ENCODE results near the gene NLGN1. TPM values are rescaled to one million over a fixed set of nuclear protein-coding genes. Genes with fewer than 3 reads are reported as not detected.

NLGN1 gene
- total and polyA plus RNA-seq, 2 experiments from 2014 or later = 5.1 to 11.2 TPM

DNA sequence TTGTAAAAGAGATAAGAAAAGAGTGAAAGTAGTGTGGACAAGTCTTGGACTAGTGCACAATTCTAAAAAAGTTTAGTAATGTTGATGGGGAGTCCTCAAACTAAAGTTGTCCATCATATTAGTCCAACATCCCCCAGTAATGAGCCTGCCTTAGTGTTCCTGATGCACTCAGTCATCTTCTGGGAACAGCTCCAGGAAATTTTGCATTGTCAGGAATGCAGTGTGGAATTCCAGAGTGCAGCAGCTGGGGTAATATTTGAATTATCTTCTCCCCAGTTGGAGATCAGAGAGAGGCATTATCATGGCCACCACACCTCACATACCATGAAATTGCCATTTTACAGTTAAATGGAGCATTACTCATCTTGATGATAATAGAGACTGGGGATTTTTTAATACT lies 932.8 kb downstream of the NLGN1 start:
- H3K4me2 ChIP-seq = no peak overlapping the region
- no peak overlapping the region for H3K4me3 ChIP-seq
- TF ChIP-seq EZH2 (IDR thresholded peaks at IDR 0.05; ENCODE audit: borderline replicate concordance) (no peak), EZH2phosphoT487 (IDR thresholded peaks at IDR 0.05; ENCODE audit: low read depth, severe bottlenecking, unreplicated experiment) (no peak)
- TF ChIP-seq, protein P1, sequence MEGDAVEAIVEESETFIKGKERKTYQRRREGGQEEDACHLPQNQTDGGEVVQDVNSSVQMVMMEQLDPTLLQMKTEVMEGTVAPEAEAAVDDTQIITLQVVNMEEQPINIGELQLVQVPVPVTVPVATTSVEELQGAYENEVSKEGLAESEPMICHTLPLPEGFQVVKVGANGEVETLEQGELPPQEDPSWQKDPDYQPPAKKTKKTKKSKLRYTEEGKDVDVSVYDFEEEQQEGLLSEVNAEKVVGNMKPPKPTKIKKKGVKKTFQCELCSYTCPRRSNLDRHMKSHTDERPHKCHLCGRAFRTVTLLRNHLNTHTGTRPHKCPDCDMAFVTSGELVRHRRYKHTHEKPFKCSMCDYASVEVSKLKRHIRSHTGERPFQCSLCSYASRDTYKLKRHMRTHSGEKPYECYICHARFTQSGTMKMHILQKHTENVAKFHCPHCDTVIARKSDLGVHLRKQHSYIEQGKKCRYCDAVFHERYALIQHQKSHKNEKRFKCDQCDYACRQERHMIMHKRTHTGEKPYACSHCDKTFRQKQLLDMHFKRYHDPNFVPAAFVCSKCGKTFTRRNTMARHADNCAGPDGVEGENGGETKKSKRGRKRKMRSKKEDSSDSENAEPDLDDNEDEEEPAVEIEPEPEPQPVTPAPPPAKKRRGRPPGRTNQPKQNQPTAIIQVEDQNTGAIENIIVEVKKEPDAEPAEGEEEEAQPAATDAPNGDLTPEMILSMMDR (IDR thresholded peaks at IDR 0.05; ENCODE audit: poor library complexity) = no peak
- H3K36me3 ChIP-seq (replicated peaks; ENCODE audit: insufficient read depth, low read depth) = no peaks in the 10 kb centered on the region
- H3K27ac ChIP-seq = no peak overlapping the region
- H3K4me1 ChIP-seq (ENCODE audit: insufficient read depth) = no peaks in the 10 kb centered on the region
- H3K9me3 ChIP-seq (ENCODE audit: low read depth) = no peaks in the 10 kb centered on the region
- no peaks in the 10 kb centered on the region for H3K79me2 ChIP-seq
- DNase-seq (ENCODE audit: low spot score) = no peak
- H2AFZ ChIP-seq = no peak overlapping the region
- no peaks in the 10 kb centered on the region for H3K9me2 ChIP-seq (replicated peaks; ENCODE audit: insufficient read depth)
- H4K20me1 ChIP-seq (ENCODE audit: insufficient read depth, poor library complexity, severe bottlenecking) = no peaks in the 10 kb centered on the region
- no peaks in the 10 kb centered on the region for H3K27me3 ChIP-seq

- Histone ChIP-seq H2AFZ (no peak overlapping the region), H3K27ac (no peak overlapping the region), H3K9me3 (ENCODE audit: low read depth) (no peaks in the 10 kb centered on the region), H3K79me2 (no peaks in the 10 kb centered on the region), H3K4me2 (no peak overlapping the region), H3K4me1 (ENCODE audit: insufficient read depth) (no peaks in the 10 kb centered on the region), H3K27me3 (no peaks in the 10 kb centered on the region), H3K36me3 (replicated peaks; ENCODE audit: insufficient read depth, low read depth) (no peaks in the 10 kb centered on the region), H4K20me1 (ENCODE audit: insufficient read depth, poor library complexity, severe bottlenecking) (no peaks in the 10 kb centered on the region), H3K4me3 (no peak overlapping the region), H3K9me2 (replicated peaks; ENCODE audit: insufficient read depth) (no peaks in the 10 kb centered on the region)
- no peak for TF ChIP-seq EZH2phosphoT487 (IDR thresholded peaks at IDR 0.05; ENCODE audit: low read depth, severe bottlenecking, unreplicated experiment)
- TF ChIP-seq EZH2 (IDR thresholded peaks at IDR 0.05; ENCODE audit: borderline replicate concordance) = no peak
- TF ChIP-seq, protein P1 (IDR thresholded peaks at IDR 0.05; ENCODE audit: poor library complexity) = no peak
- WGBS (ENCODE audit: low lambda C conversion rate, missing lambda C conversion rate) = 80% methylated on average over 6 of the region's 6 CpGs
- no peak for DNase-seq (ENCODE audit: low spot score)
Observed at GRCh38 chr3:174331095-174331800, 933.7 kb downstream of the NLGN1 start.

GRCh38 chr3:174332391-174332790 lies 934.8 kb downstream of the NLGN1 start:
- H3K4me3 ChIP-seq = no peak overlapping the region
- H3K9me2 ChIP-seq (replicated peaks; ENCODE audit: insufficient read depth) = no peaks in the 10 kb centered on the region
- no peaks in the 10 kb centered on the region for H3K27me3 ChIP-seq
- no peak for DNase-seq (ENCODE audit: low spot score)
- 81% methylated on average over 2 of the region's 2 CpGs for WGBS (ENCODE audit: low lambda C conversion rate, missing lambda C conversion rate)
- TF ChIP-seq EZH2phosphoT487 (IDR thresholded peaks at IDR 0.05; ENCODE audit: low read depth, severe bottlenecking, unreplicated experiment) (no peak), EZH2 (IDR thresholded peaks at IDR 0.05; ENCODE audit: borderline replicate concordance) (no peak)
- TF ChIP-seq, protein P1 (IDR thresholded peaks at IDR 0.05; ENCODE audit: poor library complexity) = no peak
- H2AFZ ChIP-seq = no peak overlapping the region
- H4K20me1 ChIP-seq (ENCODE audit: insufficient read depth, poor library complexity, severe bottlenecking) = no peaks in the 10 kb centered on the region
- no peak overlapping the region for H3K27ac ChIP-seq
- H3K9me3 ChIP-seq (ENCODE audit: low read depth) = no peaks in the 10 kb centered on the region
- no peaks in the 10 kb centered on the region for H3K4me1 ChIP-seq (ENCODE audit: insufficient read depth)
- no peak overlapping the region for H3K4me2 ChIP-seq
- H3K79me2 ChIP-seq = no peaks in the 10 kb centered on the region
- no peaks in the 10 kb centered on the region for H3K36me3 ChIP-seq (replicated peaks; ENCODE audit: insufficient read depth, low read depth)

Data from hepatocyte (in vitro differentiated cells).